ENCODE measurements around the gene STRA8.
A peak's percentile ranks its signal among the peaks of the same experiment; 100 is the strongest.

The STRA8 gene

DNA sequence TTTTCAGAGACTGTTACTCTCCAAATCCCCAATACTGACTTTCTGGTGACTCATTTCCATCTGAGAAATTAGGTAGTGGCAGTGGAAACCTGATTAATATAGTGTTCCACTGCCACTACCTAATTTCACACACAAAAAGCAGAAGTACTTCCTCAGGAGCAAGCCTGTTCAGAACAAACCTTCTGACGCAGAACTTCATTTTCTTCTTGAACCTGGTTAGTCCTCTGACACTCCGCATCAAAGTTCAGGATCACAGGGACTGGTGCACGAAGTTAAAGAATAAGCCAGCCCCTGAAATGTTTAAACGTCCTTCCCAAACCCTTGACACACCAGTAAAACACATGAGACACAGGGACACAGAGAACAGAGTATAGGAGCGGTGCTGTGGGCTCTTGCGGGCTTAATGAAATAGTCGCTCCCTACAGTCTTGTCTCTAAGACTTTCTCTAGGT is 26.7 kb upstream of the STRA8 start:
- TF ChIP-seq, protein P1, sequence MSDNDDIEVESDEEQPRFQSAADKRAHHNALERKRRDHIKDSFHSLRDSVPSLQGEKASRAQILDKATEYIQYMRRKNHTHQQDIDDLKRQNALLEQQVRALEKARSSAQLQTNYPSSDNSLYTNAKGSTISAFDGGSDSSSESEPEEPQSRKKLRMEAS (IDR thresholded peaks at IDR 0.05; ENCODE audit: low read depth, low read length), result no peak
- no peak for TF ChIP-seq MYC (IDR thresholded peaks at IDR 0.05; ENCODE audit: low read depth, low read length)
- no peak for TF ChIP-seq POLR2A (IDR thresholded peaks at IDR 0.05; ENCODE audit: extremely low read depth, insufficient read length)
- TF ChIP-seq, protein P2, sequence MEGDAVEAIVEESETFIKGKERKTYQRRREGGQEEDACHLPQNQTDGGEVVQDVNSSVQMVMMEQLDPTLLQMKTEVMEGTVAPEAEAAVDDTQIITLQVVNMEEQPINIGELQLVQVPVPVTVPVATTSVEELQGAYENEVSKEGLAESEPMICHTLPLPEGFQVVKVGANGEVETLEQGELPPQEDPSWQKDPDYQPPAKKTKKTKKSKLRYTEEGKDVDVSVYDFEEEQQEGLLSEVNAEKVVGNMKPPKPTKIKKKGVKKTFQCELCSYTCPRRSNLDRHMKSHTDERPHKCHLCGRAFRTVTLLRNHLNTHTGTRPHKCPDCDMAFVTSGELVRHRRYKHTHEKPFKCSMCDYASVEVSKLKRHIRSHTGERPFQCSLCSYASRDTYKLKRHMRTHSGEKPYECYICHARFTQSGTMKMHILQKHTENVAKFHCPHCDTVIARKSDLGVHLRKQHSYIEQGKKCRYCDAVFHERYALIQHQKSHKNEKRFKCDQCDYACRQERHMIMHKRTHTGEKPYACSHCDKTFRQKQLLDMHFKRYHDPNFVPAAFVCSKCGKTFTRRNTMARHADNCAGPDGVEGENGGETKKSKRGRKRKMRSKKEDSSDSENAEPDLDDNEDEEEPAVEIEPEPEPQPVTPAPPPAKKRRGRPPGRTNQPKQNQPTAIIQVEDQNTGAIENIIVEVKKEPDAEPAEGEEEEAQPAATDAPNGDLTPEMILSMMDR (IDR thresholded peaks at IDR 0.05; ENCODE audit: low read depth, low read length), result no peak
- no peak overlapping the region for H3K4me3 ChIP-seq (ENCODE audit: low read depth, low read length)
- DNase-seq (ENCODE audit: low read depth), result peak; percentile 48

DNA sequence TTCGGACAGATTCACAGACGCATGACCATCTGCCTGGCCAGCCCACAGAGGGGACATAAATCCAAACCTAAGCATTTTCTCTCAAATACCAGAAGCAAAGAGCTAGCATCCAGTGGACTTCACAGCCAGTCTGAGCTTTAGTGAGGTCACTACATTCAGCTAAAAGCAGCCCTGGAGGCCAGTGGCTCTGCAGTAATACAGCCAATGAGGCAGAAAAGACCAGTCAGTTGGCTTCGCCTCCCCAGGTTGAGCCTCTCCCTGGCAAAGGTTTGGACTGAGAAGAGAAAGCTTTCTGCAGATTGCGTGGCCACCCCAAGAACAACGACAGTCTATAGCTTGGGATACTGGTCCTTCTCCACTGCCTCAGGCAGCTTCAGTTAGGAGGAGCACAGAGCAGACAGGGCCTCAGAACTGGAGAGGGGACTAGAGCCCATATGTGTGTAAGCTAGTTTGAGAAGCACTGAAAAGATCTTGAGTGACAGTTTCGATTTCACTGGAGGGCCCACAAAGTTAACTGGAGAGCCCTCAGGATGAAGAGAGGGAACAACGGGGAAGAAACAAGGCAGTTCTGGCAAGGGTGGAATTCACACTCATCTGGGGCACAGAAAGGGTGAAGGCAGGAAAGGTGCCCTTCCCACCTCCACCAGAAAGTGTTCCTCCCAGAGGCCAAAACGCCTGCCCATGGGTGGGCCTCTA is 26.1 kb upstream of the STRA8 start:
- TF ChIP-seq MYC (IDR thresholded peaks at IDR 0.05; ENCODE audit: low read depth, low read length) (no peak), POLR2A (IDR thresholded peaks at IDR 0.05; ENCODE audit: extremely low read depth, insufficient read length) (no peak)
- TF ChIP-seq, protein P2 (IDR thresholded peaks at IDR 0.05; ENCODE audit: low read depth, low read length), result no peak
- TF ChIP-seq, protein P1 (IDR thresholded peaks at IDR 0.05; ENCODE audit: low read depth, low read length), result no peak
- no peak for DNase-seq (ENCODE audit: low read depth)

DNA sequence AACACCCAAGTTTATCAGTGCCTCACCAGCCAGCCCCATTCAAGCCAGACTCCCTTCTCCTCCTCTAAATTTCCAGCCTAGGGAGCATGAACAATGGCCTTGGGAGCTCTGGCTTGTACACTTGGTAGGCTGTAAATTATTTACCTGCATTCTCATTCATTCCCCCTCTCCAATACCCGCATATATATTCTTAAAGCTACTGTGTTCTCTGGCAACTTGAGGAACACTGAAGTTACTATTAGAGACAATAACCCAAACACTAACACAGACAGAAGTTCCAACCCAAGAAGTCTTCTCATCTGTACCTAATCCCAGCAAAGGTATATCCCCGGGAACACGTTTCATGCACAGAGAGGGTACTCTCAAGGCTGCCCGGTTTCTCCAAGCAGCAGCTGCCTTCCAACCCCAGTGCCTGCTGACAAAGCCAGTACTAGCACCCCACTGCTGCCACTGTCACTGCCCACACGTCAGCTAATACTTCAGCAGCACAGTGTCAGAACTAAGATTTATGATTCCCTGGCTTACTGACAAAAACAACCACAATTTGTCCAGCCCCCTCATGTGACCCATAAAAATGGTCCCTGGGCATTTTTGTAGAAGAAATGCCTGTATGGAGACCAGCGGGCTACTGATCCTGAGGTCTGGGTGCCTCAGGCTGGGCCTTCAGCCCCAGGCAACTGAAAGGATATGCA is 25.4 kb upstream of the STRA8 start:
- H3K4me3 ChIP-seq (ENCODE audit: low read depth, low read length), result no peak overlapping the region
- DNase-seq (ENCODE audit: low read depth), result no peak
- TF ChIP-seq POLR2A (IDR thresholded peaks at IDR 0.05; ENCODE audit: extremely low read depth, insufficient read length) (no peak), MYC (IDR thresholded peaks at IDR 0.05; ENCODE audit: low read depth, low read length) (no peak)
- TF ChIP-seq, protein P1 (IDR thresholded peaks at IDR 0.05; ENCODE audit: low read depth, low read length), result no peak
- TF ChIP-seq, protein P2 (IDR thresholded peaks at IDR 0.05; ENCODE audit: low read depth, low read length), result no peak

More for the DNA sequence above, 26.1 kb upstream of the STRA8 start:
- H3K4me3 ChIP-seq (ENCODE audit: low read depth, low read length), result no peak overlapping the region

DNA sequence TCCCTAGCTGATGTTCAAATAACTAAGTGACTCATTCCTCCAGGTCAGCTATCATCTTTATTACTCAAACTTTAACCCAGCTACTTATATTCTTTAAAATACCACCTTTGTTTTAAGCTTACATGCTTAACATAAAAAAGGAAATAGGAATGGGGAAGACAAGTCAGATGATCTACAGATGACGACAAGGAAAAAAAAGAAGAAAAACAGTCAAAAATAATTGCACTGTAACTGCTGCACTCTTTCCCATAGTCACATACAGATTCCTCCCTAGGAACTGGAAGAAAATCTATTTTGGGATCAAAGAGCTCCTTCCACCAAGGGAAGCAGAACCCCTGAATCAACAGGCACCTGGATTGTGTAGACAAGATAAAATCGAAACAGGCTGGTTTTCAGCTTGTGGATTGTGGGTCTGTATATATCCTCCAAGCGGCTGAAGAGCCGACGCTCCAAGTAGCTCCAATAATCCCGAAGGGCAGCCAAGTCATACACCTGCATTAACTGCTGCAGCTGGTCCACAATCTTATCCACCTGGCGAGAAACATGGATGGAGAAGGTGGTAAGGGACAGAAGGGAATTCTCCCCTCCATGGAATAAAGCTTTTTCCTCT is 24.3 kb upstream of the STRA8 start:
- H3K4me3 ChIP-seq (ENCODE audit: low read depth, low read length), result no peak overlapping the region
- TF ChIP-seq, protein P2 (IDR thresholded peaks at IDR 0.05; ENCODE audit: low read depth, low read length), result no peak
- TF ChIP-seq MYC (IDR thresholded peaks at IDR 0.05; ENCODE audit: low read depth, low read length), result no peak
- no peak for TF ChIP-seq POLR2A (IDR thresholded peaks at IDR 0.05; ENCODE audit: extremely low read depth, insufficient read length)
- TF ChIP-seq, protein P1 (IDR thresholded peaks at IDR 0.05; ENCODE audit: low read depth, low read length), result no peak
- DNase-seq (ENCODE audit: low read depth), result no peak

DNA sequence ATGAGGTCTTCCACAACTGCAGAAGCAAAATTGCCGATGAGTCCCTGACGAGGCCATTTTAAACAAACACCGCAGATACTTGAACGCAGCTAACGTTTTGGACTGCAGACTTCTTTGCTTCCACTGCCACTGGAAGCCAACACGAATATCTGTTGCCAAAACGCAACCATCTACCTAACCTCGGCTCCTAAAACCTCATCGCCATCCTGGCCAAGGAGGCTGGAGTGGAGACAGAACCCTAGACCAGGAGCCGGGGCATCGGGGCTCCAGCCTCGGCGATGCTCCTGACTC is 22.8 kb upstream of the STRA8 start:
- peak overlapping the region; percentile 85 for H3K4me3 ChIP-seq (ENCODE audit: low read depth, low read length)
- DNase-seq (ENCODE audit: low read depth), result no peak
- no peak for TF ChIP-seq POLR2A (IDR thresholded peaks at IDR 0.05; ENCODE audit: extremely low read depth, insufficient read length)
- TF ChIP-seq, protein P1 (IDR thresholded peaks at IDR 0.05; ENCODE audit: low read depth, low read length), result no peak
- no peak for TF ChIP-seq MYC (IDR thresholded peaks at IDR 0.05; ENCODE audit: low read depth, low read length)
- TF ChIP-seq, protein P2 (IDR thresholded peaks at IDR 0.05; ENCODE audit: low read depth, low read length), result no peak
